OCI-LY1 (cell line): Measurements from ENCODE around the gene HS1BP3.

Experiments used
- H2AFZ ChIP-seq: fragments of 200-600 bp; sonication (generic), shearing (Covaris generic); 2 replicates; pipeline ENCODE4 v1.6.0; 2014; ENCODE audit warnings: antibody characterized with exemption, mild to moderate bottlenecking, low read length
- H3F3A ChIP-seq: fragments of 200-600 bp; sonication (generic), shearing (Covaris generic); 2 replicates; pipeline ENCODE4 v1.6.0; 2014; ENCODE audit warnings: mild to moderate bottlenecking, antibody characterized with exemption, low read length, moderate library complexity; ENCODE audit not compliant: insufficient read depth
- H3K27ac ChIP-seq: fragments of 200-600 bp; sonication (generic); 2 replicates; pipeline ENCODE4 v1.5.1; 2014; ENCODE audit warnings: low read length, mixed run types, mild to moderate bottlenecking, low read depth; ENCODE audit not compliant: poor library complexity, severe bottlenecking
- H3K27me3 ChIP-seq: fragments of 200-600 bp; sonication (generic); 2 replicates; pipeline ENCODE4 v1.6.0; 2014; ENCODE audit warnings: antibody characterized with exemption, mild to moderate bottlenecking, low read length, moderate library complexity; ENCODE audit not compliant: insufficient read depth
- H3K36me3 ChIP-seq: fragments of 200-600 bp; sonication (generic); 2 replicates; pipeline ENCODE4 v1.6.1; 2014; ENCODE audit warnings: mild to moderate bottlenecking, antibody characterized with exemption, low read length, moderate library complexity, mixed read lengths; ENCODE audit not compliant: insufficient read depth
- H3K4me1 ChIP-seq: fragments of 200-600 bp; sonication (generic); 2 replicates; pipeline ENCODE4 v1.5.1; 2014; ENCODE audit warnings: mild to moderate bottlenecking, low read length, moderate library complexity; ENCODE audit not compliant: insufficient read depth, severe bottlenecking
- H3K4me2 ChIP-seq: fragments of 200-600 bp; sonication (generic), shearing (Covaris generic); 2 replicates; pipeline ENCODE4 v1.6.1; 2014; ENCODE audit warnings: low read length
- H3K4me3 ChIP-seq: fragments of 200-600 bp; sonication (generic); 2 replicates; pipeline ENCODE4 v1.5.1; 2014; ENCODE audit warnings: low read length, low read depth, mild to moderate bottlenecking, mixed read lengths; ENCODE audit not compliant: poor library complexity, severe bottlenecking
- H3K79me2 ChIP-seq: fragments of 200-600 bp; shearing (Covaris generic); 2 replicates; pipeline ENCODE4 v1.6.1; 2016; ENCODE audit warnings: mixed run types, low read length, mixed read lengths; ENCODE audit not compliant: insufficient read depth
- H3K9ac ChIP-seq: fragments of 200-600 bp; sonication (generic), shearing (Covaris generic); 2 replicates; pipeline ENCODE4 v1.6.1; 2014; ENCODE audit warnings: mild to moderate bottlenecking, low read length, mixed read lengths
- H3K9me2 ChIP-seq: fragments of 200-600 bp; sonication (generic), shearing (Covaris generic); 2 replicates; pipeline ENCODE4 v1.6.1; 2014; ENCODE audit warnings: low read depth, mild to moderate bottlenecking, low read length, mixed read lengths
- H3K9me3 ChIP-seq: fragments of 200-600 bp; shearing (Covaris generic); 2 replicates; pipeline ENCODE4 v1.6.1; 2014; ENCODE audit warnings: low read length, mixed read lengths
- H4K20me1 ChIP-seq: fragments of 200-600 bp; sonication (generic), shearing (Covaris generic); 2 replicates; pipeline ENCODE4 v1.6.0; 2016; ENCODE audit warnings: mild to moderate bottlenecking, low read length; ENCODE audit not compliant: insufficient read depth
- EZH2 ChIP-seq: fragments of 200-600 bp; sonication (generic), shearing (Covaris generic); IDR thresholded peaks from 2 replicates; pipeline ENCODE4 v1.8.0; 2017; ENCODE audit warnings: borderline replicate concordance, mixed run types, mild to moderate bottlenecking, antibody characterized with exemption, low read length, moderate library complexity, mixed read lengths
- TF ChIP-seq, protein P1 (sequence below): fragments of 200-600 bp; sonication (generic), shearing (Covaris generic); IDR thresholded peaks from 2 replicates; pipeline ENCODE4 v1.5.1; 2017; ENCODE audit warnings: mild to moderate bottlenecking, antibody characterized with exemption, low read length, moderate library complexity, mixed read lengths

The HS1BP3 gene

DNA sequence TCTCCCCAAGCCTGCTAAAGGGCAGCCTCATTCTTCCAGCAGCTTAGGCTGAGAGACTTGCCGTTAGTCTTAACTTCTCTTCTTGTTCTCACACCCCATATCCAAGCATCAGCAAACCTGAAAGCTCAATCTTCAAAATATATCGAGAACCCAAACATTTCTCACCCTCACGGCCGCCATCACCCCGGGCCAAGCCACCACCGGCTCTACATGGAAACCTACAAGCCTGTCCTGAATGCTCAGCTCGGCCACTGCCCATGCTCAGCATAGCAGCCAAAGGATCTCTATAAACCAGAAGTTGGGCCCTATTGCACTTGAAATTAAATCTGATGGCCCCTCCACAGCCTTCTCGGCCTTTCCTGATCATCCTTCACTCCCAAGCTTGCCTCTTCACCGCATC is 2.1 kb downstream of the HS1BP3 start:
- no peak overlapping the region for H3K4me2 ChIP-seq
- TF ChIP-seq, protein P1, sequence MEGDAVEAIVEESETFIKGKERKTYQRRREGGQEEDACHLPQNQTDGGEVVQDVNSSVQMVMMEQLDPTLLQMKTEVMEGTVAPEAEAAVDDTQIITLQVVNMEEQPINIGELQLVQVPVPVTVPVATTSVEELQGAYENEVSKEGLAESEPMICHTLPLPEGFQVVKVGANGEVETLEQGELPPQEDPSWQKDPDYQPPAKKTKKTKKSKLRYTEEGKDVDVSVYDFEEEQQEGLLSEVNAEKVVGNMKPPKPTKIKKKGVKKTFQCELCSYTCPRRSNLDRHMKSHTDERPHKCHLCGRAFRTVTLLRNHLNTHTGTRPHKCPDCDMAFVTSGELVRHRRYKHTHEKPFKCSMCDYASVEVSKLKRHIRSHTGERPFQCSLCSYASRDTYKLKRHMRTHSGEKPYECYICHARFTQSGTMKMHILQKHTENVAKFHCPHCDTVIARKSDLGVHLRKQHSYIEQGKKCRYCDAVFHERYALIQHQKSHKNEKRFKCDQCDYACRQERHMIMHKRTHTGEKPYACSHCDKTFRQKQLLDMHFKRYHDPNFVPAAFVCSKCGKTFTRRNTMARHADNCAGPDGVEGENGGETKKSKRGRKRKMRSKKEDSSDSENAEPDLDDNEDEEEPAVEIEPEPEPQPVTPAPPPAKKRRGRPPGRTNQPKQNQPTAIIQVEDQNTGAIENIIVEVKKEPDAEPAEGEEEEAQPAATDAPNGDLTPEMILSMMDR, result no peak
- TF ChIP-seq EZH2, result no peak
- H3K27me3 ChIP-seq, result no peaks in the 10 kb centered on the region
- H3K4me3 ChIP-seq, result no peak overlapping the region
- no peaks in the 10 kb centered on the region for H4K20me1 ChIP-seq
- H3K9me2 ChIP-seq, result no peaks in the 10 kb centered on the region
- H3F3A ChIP-seq, result no peaks in the 10 kb centered on the region
- no peaks in the 10 kb centered on the region; the same call in 1 of the 2 replicates for H3K36me3 ChIP-seq
- no peaks in the 10 kb centered on the region for H3K79me2 ChIP-seq
- no peak overlapping the region for H3K9ac ChIP-seq
- H2AFZ ChIP-seq, result no peak overlapping the region
- peaks cover 17% of the 10 kb centered on the region for H3K4me1 ChIP-seq
- H3K9me3 ChIP-seq, result no peaks in the 10 kb centered on the region
- H3K27ac ChIP-seq, result no peak overlapping the region

- H3K27ac ChIP-seq, result no peak overlapping the region
- no peak overlapping the region for H3K9ac ChIP-seq
- no peaks in the 10 kb centered on the region for H3F3A ChIP-seq
- no peak overlapping the region for H2AFZ ChIP-seq
- no peaks in the 10 kb centered on the region for H3K27me3 ChIP-seq
- H3K9me2 ChIP-seq, result no peaks in the 10 kb centered on the region
- H4K20me1 ChIP-seq, result no peaks in the 10 kb centered on the region
- no peaks in the 10 kb centered on the region for H3K79me2 ChIP-seq
- H3K4me3 ChIP-seq, result no peak overlapping the region
- H3K4me2 ChIP-seq, result no peak overlapping the region
- TF ChIP-seq, protein P1, result no peak
- no peak for TF ChIP-seq EZH2
- H3K4me1 ChIP-seq, result peaks cover 17% of the 10 kb centered on the region
- no peaks in the 10 kb centered on the region; the same call in 1 of the 2 replicates for H3K36me3 ChIP-seq
- H3K9me3 ChIP-seq, result no peaks in the 10 kb centered on the region
Observed at GRCh38 chr2:20648206-20648605, 2.7 kb downstream of the HS1BP3 start.

GRCh38 chr2:20647738-20648137 is 3.2 kb downstream of the HS1BP3 start:
- no peaks in the 10 kb centered on the region for H3K27me3 ChIP-seq
- no peak overlapping the region for H2AFZ ChIP-seq

More at GRCh38 chr2:20647738-20648137, 3.2 kb downstream of the HS1BP3 start:
- Histone ChIP-seq H3K4me2 (no peak overlapping the region), H3K27ac (no peak overlapping the region), H3K4me1 (peaks cover 17% of the 10 kb centered on the region), H3F3A (no peaks in the 10 kb centered on the region), H3K9me2 (no peaks in the 10 kb centered on the region), H3K9ac (no peak overlapping the region), H3K9me3 (no peaks in the 10 kb centered on the region), H3K36me3 (no peaks in the 10 kb centered on the region; the same call in 1 of the 2 replicates), H3K4me3 (no peak overlapping the region), H3K79me2 (no peaks in the 10 kb centered on the region), H4K20me1 (no peaks in the 10 kb centered on the region)
- TF ChIP-seq, protein P1, result no peak
- TF ChIP-seq EZH2, result no peak
